ENCODE measurements around the gene PTPN7. TPM values are rescaled to one million over a fixed set of nuclear protein-coding genes. Genes with fewer than 3 reads are reported as not detected.

Gene PTPN7
- total and polyA plus RNA-seq, 2 experiments from 2014 or later: 0.41 TPM; not detected in 1

DNA sequence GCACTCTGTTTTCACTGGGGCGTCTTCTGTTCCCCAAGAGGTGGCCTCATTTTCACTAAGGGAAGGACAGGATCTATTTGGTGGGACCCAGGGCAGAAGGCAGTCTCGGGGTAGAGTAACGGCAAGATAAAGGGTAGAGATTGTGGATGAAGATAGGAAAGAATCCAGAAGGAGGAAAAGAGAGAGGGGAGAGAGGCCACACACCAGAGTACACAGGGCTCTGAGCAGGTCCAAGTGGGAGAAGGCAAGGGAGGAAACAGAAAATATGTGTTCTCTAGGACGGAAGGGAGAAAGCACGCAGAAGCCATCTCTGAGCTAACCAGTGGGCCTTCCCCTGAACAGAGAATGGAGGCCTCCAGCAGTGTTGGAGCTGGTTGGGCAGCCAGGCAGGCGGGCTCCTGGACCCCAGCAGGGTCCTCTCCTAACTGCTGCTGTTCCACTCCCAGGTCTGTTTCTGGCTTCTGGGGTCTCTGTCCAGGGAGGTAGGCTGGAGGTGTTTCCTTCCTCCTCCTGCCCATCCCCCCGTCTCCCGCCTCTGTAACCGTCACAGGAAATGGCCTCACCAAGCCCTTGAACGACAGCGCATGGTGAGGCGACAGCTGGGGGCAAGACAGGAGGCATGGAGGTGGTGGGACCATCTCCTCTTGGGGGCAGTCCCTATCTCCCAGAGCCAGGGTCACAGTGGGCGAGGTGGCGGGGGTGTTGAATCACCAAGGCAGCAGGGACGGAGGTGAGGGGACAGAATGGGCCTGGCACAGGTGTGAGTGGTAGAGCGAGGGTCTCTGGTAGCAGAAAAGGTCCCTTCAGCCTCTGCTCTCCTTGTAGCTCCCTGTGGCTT, 649 bp downstream of the PTPN7 start:
- H3K79me2 ChIP-seq: no peaks in the 10 kb centered on the region
- no peak overlapping the region for H3K27ac ChIP-seq
- H3K4me3 ChIP-seq: no peak overlapping the region
- no peak overlapping the region for H3K4me2 ChIP-seq
- no peak for TF ChIP-seq EZH2 (IDR thresholded peaks at IDR 0.05; ENCODE audit: borderline replicate concordance)
- TF ChIP-seq EZH2phosphoT487 (IDR thresholded peaks at IDR 0.05; ENCODE audit: low read depth, severe bottlenecking, unreplicated experiment): no peak
- TF ChIP-seq, protein P1, sequence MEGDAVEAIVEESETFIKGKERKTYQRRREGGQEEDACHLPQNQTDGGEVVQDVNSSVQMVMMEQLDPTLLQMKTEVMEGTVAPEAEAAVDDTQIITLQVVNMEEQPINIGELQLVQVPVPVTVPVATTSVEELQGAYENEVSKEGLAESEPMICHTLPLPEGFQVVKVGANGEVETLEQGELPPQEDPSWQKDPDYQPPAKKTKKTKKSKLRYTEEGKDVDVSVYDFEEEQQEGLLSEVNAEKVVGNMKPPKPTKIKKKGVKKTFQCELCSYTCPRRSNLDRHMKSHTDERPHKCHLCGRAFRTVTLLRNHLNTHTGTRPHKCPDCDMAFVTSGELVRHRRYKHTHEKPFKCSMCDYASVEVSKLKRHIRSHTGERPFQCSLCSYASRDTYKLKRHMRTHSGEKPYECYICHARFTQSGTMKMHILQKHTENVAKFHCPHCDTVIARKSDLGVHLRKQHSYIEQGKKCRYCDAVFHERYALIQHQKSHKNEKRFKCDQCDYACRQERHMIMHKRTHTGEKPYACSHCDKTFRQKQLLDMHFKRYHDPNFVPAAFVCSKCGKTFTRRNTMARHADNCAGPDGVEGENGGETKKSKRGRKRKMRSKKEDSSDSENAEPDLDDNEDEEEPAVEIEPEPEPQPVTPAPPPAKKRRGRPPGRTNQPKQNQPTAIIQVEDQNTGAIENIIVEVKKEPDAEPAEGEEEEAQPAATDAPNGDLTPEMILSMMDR (IDR thresholded peaks at IDR 0.05; ENCODE audit: poor library complexity): no peak
- H3K27me3 ChIP-seq: no peaks in the 10 kb centered on the region
- WGBS (ENCODE audit: low lambda C conversion rate, missing lambda C conversion rate): 91% methylated on average over 16 of the region's 16 CpGs
- no peaks in the 10 kb centered on the region for H3K4me1 ChIP-seq (ENCODE audit: insufficient read depth)
- no peaks in the 10 kb centered on the region for H4K20me1 ChIP-seq (ENCODE audit: insufficient read depth, poor library complexity, severe bottlenecking)
- H2AFZ ChIP-seq: no peak overlapping the region
- H3K9me3 ChIP-seq (ENCODE audit: low read depth): no peaks in the 10 kb centered on the region
- no peaks in the 10 kb centered on the region for H3K36me3 ChIP-seq (replicated peaks; ENCODE audit: insufficient read depth, low read depth)
- no peak for DNase-seq (ENCODE audit: low spot score)
- no peaks in the 10 kb centered on the region for H3K9me2 ChIP-seq (replicated peaks; ENCODE audit: insufficient read depth)

DNA sequence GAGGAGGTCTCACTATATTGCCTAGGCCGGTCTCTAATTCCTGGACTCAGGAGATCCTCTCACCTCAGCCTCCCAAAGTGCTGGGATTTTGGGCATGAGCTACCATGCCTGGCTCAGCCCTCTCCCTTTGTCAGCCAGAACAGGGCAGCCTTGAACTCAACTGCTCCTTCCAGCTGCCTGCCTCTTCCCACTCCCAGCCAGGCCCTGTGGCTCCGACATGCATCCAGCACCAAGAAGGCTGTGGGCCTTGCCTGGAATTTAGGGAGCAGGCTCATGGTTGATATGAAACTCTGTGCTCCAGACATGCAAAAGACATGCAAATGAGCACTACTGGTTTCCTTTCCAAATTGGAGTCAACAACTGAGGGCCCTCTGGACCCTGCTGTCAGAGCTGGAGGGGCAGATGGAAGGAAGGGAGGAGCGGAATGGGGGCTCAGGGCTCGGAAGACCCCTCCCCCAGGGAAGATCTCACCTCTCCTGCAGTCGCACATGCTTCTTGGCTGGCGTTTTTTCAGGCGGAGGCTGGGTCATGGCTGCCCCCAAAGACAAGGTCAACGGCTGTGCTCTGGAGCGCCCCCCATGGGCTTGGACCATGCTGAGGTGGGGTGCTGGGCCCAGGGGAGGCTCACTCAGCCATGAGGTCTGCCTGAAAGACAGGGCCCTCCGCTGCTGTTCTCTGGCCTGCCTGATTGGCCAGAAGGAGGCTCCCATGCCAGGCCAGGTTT, 1.4 kb downstream of the PTPN7 start:
- TF ChIP-seq, protein P1 (IDR thresholded peaks at IDR 0.05; ENCODE audit: poor library complexity): no peak
- TF ChIP-seq EZH2 (IDR thresholded peaks at IDR 0.05; ENCODE audit: borderline replicate concordance) (no peak), EZH2phosphoT487 (IDR thresholded peaks at IDR 0.05; ENCODE audit: low read depth, severe bottlenecking, unreplicated experiment) (no peak)
- no peaks in the 10 kb centered on the region for H3K9me2 ChIP-seq (replicated peaks; ENCODE audit: insufficient read depth)
- no peak overlapping the region for H3K4me3 ChIP-seq
- H3K4me2 ChIP-seq: no peak overlapping the region
- no peaks in the 10 kb centered on the region for H3K27me3 ChIP-seq
- H3K36me3 ChIP-seq (replicated peaks; ENCODE audit: insufficient read depth, low read depth): no peaks in the 10 kb centered on the region
- H4K20me1 ChIP-seq (ENCODE audit: insufficient read depth, poor library complexity, severe bottlenecking): no peaks in the 10 kb centered on the region
- H3K9me3 ChIP-seq (ENCODE audit: low read depth): no peaks in the 10 kb centered on the region
- no peak overlapping the region for H2AFZ ChIP-seq
- no peak overlapping the region for H3K27ac ChIP-seq
- H3K4me1 ChIP-seq (ENCODE audit: insufficient read depth): no peaks in the 10 kb centered on the region
- H3K79me2 ChIP-seq: no peaks in the 10 kb centered on the region
- DNase-seq (ENCODE audit: low spot score): no peak
- 97% methylated on average over 10 of the region's 10 CpGs for WGBS (ENCODE audit: low lambda C conversion rate, missing lambda C conversion rate)

DNA sequence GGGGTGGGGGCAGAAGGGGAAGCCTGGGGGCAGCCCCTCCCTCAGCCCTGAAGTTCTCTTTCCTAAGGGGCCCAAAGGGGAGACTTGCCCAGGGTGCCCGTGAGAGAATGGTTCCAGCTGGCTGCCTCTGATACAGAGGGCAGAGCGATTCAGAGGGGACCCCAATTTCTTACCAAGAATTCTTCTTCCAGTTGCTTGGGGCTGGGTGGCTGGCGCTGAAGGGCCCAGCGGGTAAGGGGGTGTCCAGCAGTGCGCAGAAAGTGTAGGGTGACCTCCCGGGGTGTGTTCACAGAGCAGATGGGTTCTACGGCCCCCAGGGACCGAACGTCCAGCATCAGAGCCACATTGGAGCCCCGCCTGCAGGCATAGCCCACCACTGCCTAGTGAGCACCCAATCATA, 2.5 kb downstream of the PTPN7 start:
- Histone ChIP-seq H3K27ac (no peak overlapping the region), H3K9me2 (replicated peaks; ENCODE audit: insufficient read depth) (no peaks in the 10 kb centered on the region), H3K36me3 (replicated peaks; ENCODE audit: insufficient read depth, low read depth) (no peaks in the 10 kb centered on the region), H3K9me3 (ENCODE audit: low read depth) (no peaks in the 10 kb centered on the region), H3K27me3 (no peaks in the 10 kb centered on the region), H3K4me2 (no peak overlapping the region), H3K79me2 (no peaks in the 10 kb centered on the region), H3K4me1 (ENCODE audit: insufficient read depth) (no peaks in the 10 kb centered on the region), H3K4me3 (no peak overlapping the region), H4K20me1 (ENCODE audit: insufficient read depth, poor library complexity, severe bottlenecking) (no peaks in the 10 kb centered on the region), H2AFZ (no peak overlapping the region)
- no peak for TF ChIP-seq EZH2 (IDR thresholded peaks at IDR 0.05; ENCODE audit: borderline replicate concordance)
- TF ChIP-seq, protein P1 (IDR thresholded peaks at IDR 0.05; ENCODE audit: poor library complexity): no peak
- TF ChIP-seq EZH2phosphoT487 (IDR thresholded peaks at IDR 0.05; ENCODE audit: low read depth, severe bottlenecking, unreplicated experiment): no peak
- no peak for DNase-seq (ENCODE audit: low spot score)
- WGBS (ENCODE audit: low lambda C conversion rate, missing lambda C conversion rate): 93% methylated on average over 10 of the region's 10 CpGs
